ENCODE data around the gene SRP68.

SRP68 gene

GRCh38 chr17:76009447-76009846, 62.9 kb downstream of the SRP68 start:
- H3K4me3 ChIP-seq (ENCODE audit: low read depth, low read length) = no peak overlapping the region
- in situ Hi-C loops (cut with HindIII; ENCODE audit: low sequenced_read_pairs) = no loop called here
- DNase-seq (ENCODE audit: low read depth) = no peak
- TF ChIP-seq CTCF (IDR thresholded peaks at IDR 0.05; ENCODE audit: low read depth, low read length, missing control alignments) = no peak

- H3K4me3 ChIP-seq (ENCODE audit: low read depth, low read length) = no peak overlapping the region
- in situ Hi-C loops (cut with HindIII; ENCODE audit: low sequenced_read_pairs) = no loop called here
- DNase-seq (ENCODE audit: low read depth) = no peak
- no peak for TF ChIP-seq CTCF (IDR thresholded peaks at IDR 0.05; ENCODE audit: low read depth, low read length, missing control alignments)
These were observed 63.5 kb downstream of the SRP68 start for GRCh38 chr17:76008630-76009425.

GRCh38 chr17:76008208-76008607, 64.1 kb downstream of the SRP68 start:
- DNase-seq (ENCODE audit: low read depth) = no peak
- in situ Hi-C loops (cut with HindIII; ENCODE audit: low sequenced_read_pairs) = no loop called here
- H3K4me3 ChIP-seq (ENCODE audit: low read depth, low read length) = no peak overlapping the region
- TF ChIP-seq CTCF (IDR thresholded peaks at IDR 0.05; ENCODE audit: low read depth, low read length, missing control alignments) = no peak

GRCh38 chr17:76007850-76008165, 64.5 kb downstream of the SRP68 start:
- no peak for TF ChIP-seq CTCF (IDR thresholded peaks at IDR 0.05; ENCODE audit: low read depth, low read length, missing control alignments)
- in situ Hi-C loops (cut with HindIII; ENCODE audit: low sequenced_read_pairs) = no loop called here
- no peak overlapping the region for H3K4me3 ChIP-seq (ENCODE audit: low read depth, low read length)

GRCh38 chr17:76007131-76007849, 65.0 kb downstream of the SRP68 start:
- DNase-seq (ENCODE audit: low read depth) = no peak
- in situ Hi-C loops (cut with HindIII; ENCODE audit: low sequenced_read_pairs) = no loop called here

More at GRCh38 chr17:76007850-76008165, 64.5 kb downstream of the SRP68 start:
- no peak for DNase-seq (ENCODE audit: low read depth)

More at GRCh38 chr17:76007131-76007849, 65.0 kb downstream of the SRP68 start:
- TF ChIP-seq CTCF (IDR thresholded peaks at IDR 0.05; ENCODE audit: low read depth, low read length, missing control alignments) = no peak
- no peak overlapping the region for H3K4me3 ChIP-seq (ENCODE audit: low read depth, low read length)

Data from astrocyte of the cerebellum (primary cell).